H1 (cell line): ENCODE results near the gene PAGE2. TPM values are rescaled to one million over a fixed set of nuclear protein-coding genes. Genes with fewer than 3 reads are reported as not detected.

Experiments used
- ATF2 ChIP-seq: IDR thresholded peaks from 2 replicates; pipeline ENCODE4 v1.6.1; 2012; ENCODE audit warnings: low read length, inconsistent platforms
- polyA plus RNA-seq, 7 experiments: library from polyadenylated mRNA; depleted of rRNA in 3 of 7; stranded (reverse) in 5 of 7; unstranded in 2 of 7; fragments of >200 nt in 5 of 7; fragments of 200-250 nt in 2 of 7; gene quantifications; 1 replicate in 5 of 7; 2 replicates in 1 of 7; 4 replicates in 1 of 7; pipeline versions ENCODE4 v1.2.1 to v1.2.3, GENCODE V29; 2011 to 2013; ENCODE audit warnings: missing spikeins in 2 of 7, mixed read lengths in 2 of 7
- total RNA-seq: library from RNA; stranded (reverse); fragmentation: NEBNext Ultra II Directional; extraction: Animal tissue kit (Norgen Biotek cat#: 25700); gene quantifications from 2 replicates; pipeline ENCODE4 v1.2.1, GENCODE V29; 2021

The PAGE2 gene
- total and polyA plus RNA-seq, 2 of the 8 experiments (the other 6 are each of a cell fraction or from before 2014, with no cell fraction given) = not detected

GRCh38 chrX:55107911-55108310 lies 19.1 kb downstream of the PAGE2 start (continued):
- no peak for TF ChIP-seq ATF2
